HG03575 (cell line): ENCODE measurements around the gene MEGF6.

Experiments
- ATAC-seq: cut with Tn5 transposase; IDR thresholded peaks from one replicate; pipeline ENCODE4 v1.9.1; 2021; ENCODE audit not compliant: unreplicated experiment, insufficient number of reproducible peaks, low FRiP score; ENCODE audit errors: extremely low read depth

The MEGF6 gene

DNA sequence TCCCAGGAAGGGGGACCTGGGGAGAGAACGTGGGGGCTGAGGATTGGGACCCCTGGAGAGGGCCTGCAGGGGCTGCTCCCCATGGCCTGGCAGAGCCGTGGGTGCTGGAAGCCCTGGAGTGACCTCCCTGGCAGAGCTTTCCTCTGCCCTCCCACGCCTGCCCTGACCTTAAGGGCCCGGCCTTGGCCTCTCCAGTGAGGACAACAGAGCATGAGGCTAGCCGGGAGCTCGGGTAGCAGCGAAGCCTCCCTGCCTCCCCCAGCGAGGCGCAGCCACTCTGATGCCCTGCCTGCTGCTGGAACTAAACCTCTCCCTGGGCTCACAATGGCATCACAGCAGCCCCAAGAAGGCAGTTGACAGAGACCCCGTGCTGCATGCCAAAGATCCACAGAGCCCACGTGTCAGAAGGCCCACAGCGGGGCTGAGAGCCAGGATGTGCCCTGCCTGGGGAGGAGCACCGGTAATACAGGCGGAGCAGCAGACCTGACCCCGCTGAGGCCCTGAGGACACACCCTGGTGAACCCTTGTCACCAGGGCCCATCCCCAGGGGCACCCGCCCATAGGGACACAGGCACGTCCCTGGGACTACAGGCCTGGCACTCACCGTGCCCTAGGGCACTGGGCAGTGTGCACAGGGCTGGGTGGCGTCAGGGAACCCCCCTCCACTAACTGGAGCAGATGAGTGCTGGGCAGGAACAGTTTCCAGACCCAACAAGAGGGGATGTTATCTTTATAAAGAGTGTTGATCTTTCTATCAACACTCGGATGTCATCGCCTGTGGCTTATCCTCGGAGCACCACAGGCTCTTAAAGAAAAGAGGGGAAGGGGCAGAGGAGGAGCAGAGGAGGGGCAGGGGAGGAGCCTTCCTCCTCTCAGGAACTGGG, 108.4 kb downstream of the MEGF6 start:
- no peak for ATAC-seq

DNA sequence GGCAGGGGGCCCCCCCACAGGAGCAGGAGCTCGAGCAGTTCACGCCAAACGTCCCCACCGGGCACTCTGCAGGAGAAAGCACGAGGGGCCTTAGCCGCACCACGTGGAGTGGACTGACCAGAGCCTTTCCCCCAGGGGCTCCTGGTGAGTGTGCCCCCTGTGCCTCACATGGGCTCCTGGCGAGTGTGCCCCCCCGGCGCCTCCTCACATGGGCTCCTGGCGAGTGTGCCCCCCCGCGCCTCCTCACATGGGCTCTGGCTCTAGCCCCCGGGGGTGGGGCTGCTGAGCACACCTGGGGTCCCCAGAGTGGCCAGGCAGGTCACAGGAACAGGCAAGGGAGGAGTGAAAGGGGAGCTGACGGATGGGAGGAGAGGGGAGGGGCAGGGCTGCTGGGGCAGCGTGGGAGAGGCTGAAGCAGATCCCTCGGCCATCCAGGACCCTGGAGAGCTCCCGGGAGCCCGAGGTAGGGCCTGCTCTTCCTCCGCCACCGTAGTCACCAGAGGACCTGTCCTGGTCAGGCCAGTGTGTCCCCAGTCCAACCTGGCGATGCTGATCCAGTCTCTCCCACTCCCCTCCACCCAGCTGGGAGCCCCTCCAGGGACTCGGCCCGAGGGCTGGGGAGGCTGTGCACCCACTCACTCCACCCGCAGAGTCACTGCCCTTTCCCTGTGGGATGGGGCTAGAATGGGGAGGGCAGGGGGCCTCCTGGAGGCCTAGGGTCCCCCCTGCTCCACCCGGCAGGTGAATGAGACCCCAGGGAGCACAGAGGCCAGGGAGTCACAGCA, 109.3 kb downstream of the MEGF6 start:
- no peak for ATAC-seq

- no peak for ATAC-seq
Observed at GRCh38 chr1:3501437-3501836, 109.9 kb downstream of the MEGF6 start.

GRCh38 chr1:3500265-3500835, 111.0 kb downstream of the MEGF6 start:
- ATAC-seq, result no peak

DNA sequence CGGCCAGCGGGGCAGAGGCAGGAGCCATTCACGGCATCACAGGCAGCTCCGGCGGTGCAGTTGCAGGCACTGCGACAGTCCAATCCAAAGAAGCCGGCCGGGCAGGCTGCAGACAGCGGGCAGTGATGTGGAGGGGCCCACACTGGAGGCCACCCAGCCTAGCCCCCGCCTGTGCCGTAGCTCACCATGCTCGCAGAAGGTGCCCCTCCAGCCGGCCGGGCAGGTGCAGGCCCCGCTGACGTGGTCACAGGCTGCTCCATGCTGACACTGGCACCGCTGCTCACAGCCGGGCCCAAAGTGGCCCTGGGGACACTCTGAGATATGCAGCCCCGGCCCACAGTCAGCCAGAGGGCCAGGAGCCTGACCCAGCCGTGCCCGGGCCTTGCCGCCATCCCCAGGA, 111.7 kb downstream of the MEGF6 start:
- ATAC-seq, result no peak

GRCh38 chr1:3498986-3499385, 112.3 kb downstream of the MEGF6 start:
- no peak for ATAC-seq

DNA sequence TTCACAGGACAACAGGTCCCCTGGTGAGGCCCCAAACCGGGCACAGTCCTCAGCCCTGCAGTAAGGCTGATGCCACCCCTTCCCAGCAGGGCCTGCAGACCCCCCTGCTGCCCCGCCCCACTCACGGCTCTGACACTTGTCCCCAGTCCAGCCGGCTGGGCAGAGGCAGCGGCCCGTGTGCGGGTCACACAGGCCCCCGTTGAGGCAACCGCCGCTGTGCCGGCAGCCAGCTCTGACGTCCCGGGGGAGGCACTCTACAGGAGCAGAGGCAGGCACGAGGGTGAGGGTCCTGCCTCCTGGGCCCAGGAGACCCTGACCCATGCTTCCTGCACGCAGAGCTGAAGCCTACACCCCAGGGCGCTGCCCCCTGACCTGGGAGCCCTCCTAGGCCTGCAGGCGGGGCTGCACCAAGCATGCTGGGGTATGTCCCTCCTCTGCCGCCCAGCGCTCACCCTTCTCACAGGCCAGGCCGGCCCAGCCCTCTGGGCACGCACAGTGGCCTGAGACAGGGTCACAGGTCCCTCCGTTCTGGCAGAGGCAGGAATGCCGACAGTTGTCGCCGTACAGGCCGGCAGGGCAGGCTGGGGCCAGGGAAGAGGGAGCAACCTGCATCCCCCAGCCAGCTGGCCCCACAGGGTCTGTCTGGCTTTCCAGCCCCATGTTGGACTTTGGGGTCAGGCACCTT, 112.9 kb downstream of the MEGF6 start:
- no peak for ATAC-seq

- no peak for ATAC-seq
Observed at GRCh38 chr1:3497521-3497920, 113.8 kb downstream of the MEGF6 start.

GRCh38 chr1:3496916-3497315, 114.4 kb downstream of the MEGF6 start:
- no peak for ATAC-seq

DNA sequence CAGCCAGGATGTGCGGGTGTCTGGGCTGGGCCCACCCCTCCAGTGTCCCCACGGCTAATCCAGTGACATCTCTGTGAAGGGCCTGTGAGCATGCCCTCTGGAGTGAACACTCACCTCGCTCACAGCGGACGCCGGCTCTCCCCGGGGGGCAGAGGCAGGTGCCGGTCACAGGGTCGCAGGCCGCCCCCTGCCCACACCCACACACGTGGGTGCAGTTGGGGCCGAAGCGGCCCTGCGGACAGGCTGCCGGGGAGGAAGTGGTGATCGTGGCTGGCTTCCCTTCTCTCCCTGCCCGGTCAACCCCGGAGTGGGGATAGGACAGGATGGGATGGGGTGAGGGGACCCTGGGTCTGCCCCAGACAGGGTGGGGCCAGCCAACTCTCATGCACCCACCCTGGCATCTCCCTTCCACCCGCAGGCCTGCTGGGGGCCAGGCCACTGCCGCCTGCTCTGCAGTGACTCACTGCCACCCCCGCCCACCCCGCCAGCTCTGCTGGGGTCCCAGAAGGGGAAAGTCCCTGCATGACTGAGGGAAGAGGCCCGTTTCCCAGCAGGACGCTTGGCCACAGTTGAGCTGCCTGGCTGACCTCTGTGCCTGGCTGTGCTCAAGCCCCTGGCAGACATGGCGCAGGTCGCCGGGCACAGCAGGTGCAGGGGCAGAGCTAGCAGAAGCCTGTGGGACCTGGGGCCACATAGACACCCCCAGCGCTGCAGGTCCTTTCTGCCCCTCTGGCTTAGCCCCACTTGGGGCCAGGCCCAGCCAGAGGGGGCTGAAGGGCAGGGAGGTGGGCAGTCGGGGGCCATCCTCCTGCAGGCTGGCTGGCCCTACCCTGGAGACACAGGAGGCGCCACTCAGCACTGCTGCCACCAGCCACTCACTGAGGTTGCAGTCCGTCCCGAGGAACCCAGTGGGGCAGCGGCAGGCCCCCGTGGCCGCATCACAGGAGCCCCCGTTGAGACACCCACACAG, 115.2 kb downstream of the MEGF6 start:
- ATAC-seq, result no peak

DNA sequence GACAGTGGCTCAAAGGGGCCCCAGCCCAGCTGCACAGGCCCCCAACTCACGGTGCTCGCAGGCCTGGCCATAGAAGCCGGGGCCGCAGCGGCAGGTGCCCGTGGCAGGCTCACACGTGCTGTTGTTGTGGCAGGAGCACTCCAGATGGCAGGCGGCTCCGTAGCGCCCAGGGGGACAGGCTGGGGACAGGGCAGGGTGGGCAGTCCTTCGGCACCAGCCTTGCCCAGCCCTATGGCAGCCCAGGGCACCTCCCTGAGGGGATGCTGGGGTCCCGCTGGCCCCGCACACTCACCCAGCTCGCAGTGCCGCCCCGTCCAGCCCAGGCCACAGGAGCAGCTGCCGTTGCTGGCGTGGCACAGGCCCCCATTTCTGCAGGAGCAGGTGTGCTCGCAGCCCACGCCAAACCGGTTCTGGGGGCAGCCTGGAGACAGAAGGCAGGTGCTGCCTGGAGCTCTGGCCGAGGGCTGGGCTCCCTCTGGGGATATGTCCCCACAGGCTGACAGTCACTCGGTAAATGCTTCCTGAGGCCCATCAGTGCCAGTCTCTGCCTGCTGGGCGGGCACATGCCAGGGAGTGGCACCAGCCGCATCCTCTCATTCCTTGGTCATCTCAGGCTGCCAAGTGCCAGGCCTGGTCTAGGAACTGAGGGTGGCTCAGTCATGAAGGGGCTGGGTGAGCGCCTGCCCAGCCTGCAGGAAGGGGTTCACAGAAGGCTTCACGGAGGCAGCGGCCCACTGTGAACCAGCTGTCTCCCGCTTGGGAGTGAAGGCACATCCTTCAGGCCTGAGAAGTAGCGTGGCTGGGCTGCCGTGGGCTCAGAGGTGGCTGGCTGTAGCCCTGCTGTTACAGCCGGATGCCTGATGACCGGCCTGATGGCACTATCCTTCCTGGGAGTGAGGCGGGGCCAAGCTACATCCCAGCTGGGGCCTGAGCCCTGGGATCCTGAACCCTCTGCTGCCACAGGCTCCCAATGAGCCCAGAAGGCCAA, 116.7 kb downstream of the MEGF6 start:
- no peak for ATAC-seq

GRCh38 chr1:3492545-3493246, 118.6 kb downstream of the MEGF6 start:
- no peak for ATAC-seq

GRCh38 chr1:3491291-3492246, 119.7 kb downstream of the MEGF6 start:
- ATAC-seq, result no peak

DNA sequence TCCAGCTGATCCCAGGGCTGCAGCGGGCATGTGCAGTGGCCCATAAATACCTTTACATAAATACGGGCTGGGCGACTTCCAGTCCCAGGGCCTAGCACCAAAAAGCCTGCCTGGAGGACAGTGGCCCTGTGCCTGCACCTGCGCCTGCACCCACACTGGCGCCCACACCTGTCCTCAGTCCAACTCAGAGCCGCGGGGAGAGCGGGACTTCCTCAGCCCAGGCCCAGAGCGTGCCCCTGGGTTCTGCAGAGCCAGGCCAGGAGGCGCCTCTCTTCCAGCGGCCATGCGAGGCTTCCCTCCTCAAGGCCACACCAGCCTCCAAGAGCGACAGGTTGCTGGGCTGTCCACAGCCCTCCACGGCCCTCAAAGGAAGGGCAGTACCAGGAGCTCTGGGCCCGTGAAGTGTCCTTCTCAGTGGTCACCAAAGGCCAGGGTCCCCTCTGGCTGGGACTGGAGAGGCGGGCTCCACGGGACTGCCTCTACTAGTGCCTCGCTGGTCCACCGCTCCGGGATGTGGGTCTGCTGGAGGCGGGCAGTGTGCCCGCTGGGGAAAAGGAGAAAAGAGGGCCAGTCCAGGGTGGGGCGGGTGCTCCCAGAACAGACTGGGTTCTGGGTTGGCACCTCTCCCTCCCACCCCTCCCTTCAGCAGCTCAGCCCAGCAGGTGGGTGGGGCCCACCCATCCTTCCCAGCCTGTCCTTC, 121.1 kb downstream of the MEGF6 start:
- no peak for ATAC-seq

DNA sequence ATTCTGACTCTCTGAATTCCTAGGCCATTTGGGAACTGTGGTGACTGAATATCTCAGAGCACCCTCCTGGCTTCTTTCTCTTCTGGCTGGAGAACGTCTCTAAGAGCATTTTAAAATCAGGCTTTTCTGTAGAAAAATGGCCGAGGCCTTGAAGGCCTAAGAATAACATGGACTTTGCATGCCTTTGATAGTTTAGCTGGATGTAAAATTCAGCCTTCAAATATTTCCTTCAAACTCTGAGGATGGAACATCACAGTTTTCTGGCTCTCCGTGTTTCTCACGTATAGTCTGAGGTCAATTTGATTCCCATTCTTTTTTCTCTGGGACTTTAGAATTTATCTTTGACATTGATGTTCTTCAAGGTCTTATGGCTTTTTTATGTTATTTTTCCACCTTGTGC, 122.9 kb downstream of the MEGF6 start:
- no peak for ATAC-seq
